Measurements from ENCODE around the gene CAMKK2. TPM values are rescaled to one million over a fixed set of nuclear protein-coding genes. Genes with fewer than 3 reads are reported as not detected.

CAMKK2 gene
- 26.5 and 29.1 TPM in 2 replicates for total RNA-seq

DNA sequence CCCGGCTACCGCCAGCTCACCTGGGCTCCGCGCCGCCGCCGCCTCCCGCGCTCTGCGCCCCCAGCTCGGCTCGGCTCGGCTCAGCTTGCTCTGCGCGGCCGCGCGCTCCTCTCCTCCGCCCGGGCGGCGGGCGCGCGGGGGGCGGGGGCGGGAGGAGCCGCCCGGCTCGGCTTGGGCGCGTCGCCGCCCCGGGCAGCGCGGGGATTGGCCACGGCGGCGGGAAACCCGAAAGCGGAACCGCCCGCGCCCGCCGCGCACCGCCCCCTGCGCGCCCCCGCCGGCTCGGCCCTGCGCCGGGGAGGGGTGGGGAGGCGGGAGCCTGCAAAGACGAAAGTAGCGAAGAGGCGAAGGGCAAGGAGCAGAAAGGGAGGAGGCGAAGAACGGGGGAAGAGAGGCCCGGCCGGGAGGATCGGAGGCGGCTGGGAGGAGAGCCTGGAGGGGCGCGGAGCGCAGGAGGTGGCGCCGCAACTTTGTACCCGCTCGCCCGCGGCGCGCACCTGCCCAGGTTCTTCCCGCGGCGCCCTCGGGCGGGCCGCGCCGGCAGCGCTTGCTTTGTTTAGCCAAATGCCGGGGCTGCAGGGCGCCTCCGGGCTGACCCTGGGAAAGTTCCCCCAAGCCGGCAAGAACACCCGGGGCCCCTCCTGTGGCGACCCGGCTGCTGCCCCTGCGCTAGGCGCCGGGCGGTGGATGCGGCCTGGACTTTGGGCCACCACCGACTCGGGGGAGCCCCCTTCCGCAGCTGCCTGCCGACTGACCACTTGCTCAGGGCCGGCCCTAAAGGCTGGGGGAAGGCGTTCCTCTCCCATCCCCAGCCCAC, at the start of gene CAMKK2:
CAMKK2 (minus strand) TSS at position 92 of the 817 bp plus-strand sequence. CDS start 22,183 bp downstream, outside the sequence.

GRCh38 chr12:121209624-121210572, 86.6 kb downstream of the CAMKK2 start, which contains the start of gene P2RX4:
Gene P2RX4, plus strand, starts transcription at chr12:121210129. Its CDS starts 36 bp downstream, at chr12:121210165.

Other genes starting within 250 kb of the CAMKK2 start
- gene P2RX7, start 163.8 kb downstream of the CAMKK2 start, total RNA-seq, result 3.6 and 3.8 TPM in 2 replicates
- gene P2RX4, start 86.6 kb downstream of the CAMKK2 start, total RNA-seq, result 60.9 and 87.9 TPM in 2 replicates
- gene ANAPC5, start 55.7 kb upstream of the CAMKK2 start, total RNA-seq, result 144 and 164 TPM in 2 replicates
- gene RNF34, start 103.4 kb upstream of the CAMKK2 start, total RNA-seq, result 32.7 and 59.8 TPM in 2 replicates

All from vein endothelial cell (primary cell).